Activated naive CD8-positive, alpha-beta T cell treated with anti-CD3 and anti-CD28 coated beads, Interleukin-2, amount 10 ng/mL, durations not matched to agents 7 days and 5 days (primary cell): ENCODE results near the gene RCN1. TPM values are rescaled to one million over a fixed set of nuclear protein-coding genes. Genes with fewer than 3 reads are reported as not detected.
"Not testable (repeated sequence)": the region's sequence is repeated elsewhere in the genome, so short reads cannot be mapped to it uniquely, and the experiment has no call there.

Source experiments
- ATAC-seq: fragments of 150-1000 bp; cut with Tn5 transposase; one replicate; pipeline ENCODE4 v1.10.0; 2021; ENCODE audit warnings: low read depth, moderate library complexity
- POLR2A ChIA-PET: fragments of 350-600 bp; sonication (Branson Sonifier 250); formaldehyde crosslinking; loops from one replicate; lab custom pipeline; 2021; ENCODE audit warnings: antibody characterized with exemption; lab: Charles Lee
- DNase-seq: peaks from one replicate; pipeline ENCODE4 v3.0.0; 2021
- H3K27ac Mint-ChIP-seq: one replicate; pipeline ENCODE4 v1.8.0; 2022; ENCODE audit warnings: mild to moderate bottlenecking, mixed read lengths
- H3K27me3 Mint-ChIP-seq: one replicate; pipeline ENCODE4 v1.8.0; 2022; ENCODE audit warnings: mild to moderate bottlenecking, moderate library complexity, mixed read lengths
- H3K36me3 Mint-ChIP-seq: one replicate; pipeline ENCODE4 v1.8.0; 2021; ENCODE audit warnings: mild to moderate bottlenecking, mixed read lengths
- H3K4me1 Mint-ChIP-seq: one replicate; pipeline ENCODE4 v1.8.0; 2021; ENCODE audit warnings: mixed read lengths
- H3K4me3 Mint-ChIP-seq: one replicate; pipeline ENCODE4 v1.8.0; 2022; ENCODE audit warnings: mild to moderate bottlenecking, moderate library complexity, mixed read lengths
- H3K9me3 Mint-ChIP-seq: one replicate; pipeline ENCODE4 v1.8.0; 2021; ENCODE audit warnings: mixed read lengths
- total RNA-seq, 2 experiments: library from RNA; stranded (reverse); gene quantifications; one replicate each; pipeline ENCODE4 v1.2.3, GENCODE V29; 2021

The RCN1 gene
- total RNA-seq, 2 experiments from 2014 or later: 10.2 to 15.5 TPM

- H3K27me3 Mint-ChIP-seq: peaks cover 6% of the 10 kb centered on the region
- H3K4me3 Mint-ChIP-seq: no peak overlapping the region
- no peaks in the 10 kb centered on the region for H3K4me1 Mint-ChIP-seq
- H3K27ac Mint-ChIP-seq: no peak overlapping the region
- no peaks in the 10 kb centered on the region for H3K9me3 Mint-ChIP-seq
- DNase-seq (no peak), ATAC-seq (no peak)
- H3K36me3 Mint-ChIP-seq: peaks cover 2% of the 10 kb centered on the region
- POLR2A ChIA-PET: no interaction called here
These were observed 18.3 kb downstream of the RCN1 start for GRCh38 chr11:32109138-32109537.

GRCh38 chr11:32109592-32109991, 18.7 kb downstream of the RCN1 start:
- peaks cover 1% of the 10 kb centered on the region for H3K36me3 Mint-ChIP-seq
- H3K27me3 Mint-ChIP-seq: peaks cover 6% of the 10 kb centered on the region
- ATAC-seq: no peak
- no peak overlapping the region for H3K4me3 Mint-ChIP-seq
- POLR2A ChIA-PET: no interaction called here
- H3K4me1 Mint-ChIP-seq: no peaks in the 10 kb centered on the region
- H3K27ac Mint-ChIP-seq: no peak overlapping the region
- no peak for DNase-seq
- no peaks in the 10 kb centered on the region for H3K9me3 Mint-ChIP-seq

DNA sequence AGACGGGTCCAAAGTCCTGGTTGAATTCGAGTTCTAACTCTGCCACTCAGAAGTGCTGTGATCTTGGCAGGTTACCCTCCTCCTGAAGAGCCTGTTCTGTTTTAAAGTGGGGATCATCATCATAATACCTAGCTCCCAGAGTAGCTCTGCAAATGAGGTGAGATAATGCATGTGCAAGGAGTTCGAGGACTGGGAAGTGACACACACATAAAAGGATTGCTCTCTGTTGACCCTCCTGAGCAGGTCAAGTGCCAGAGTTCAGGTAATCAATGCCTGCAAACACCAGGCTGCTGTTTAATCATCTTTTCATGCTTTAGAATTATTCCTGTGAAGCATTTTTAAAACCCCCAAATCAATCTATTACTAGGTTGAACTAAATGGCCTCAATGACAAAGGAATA, 19.9 kb downstream of the RCN1 start:
- peaks cover 7% of the 10 kb centered on the region for H3K27me3 Mint-ChIP-seq
- ATAC-seq: no peak

DNA sequence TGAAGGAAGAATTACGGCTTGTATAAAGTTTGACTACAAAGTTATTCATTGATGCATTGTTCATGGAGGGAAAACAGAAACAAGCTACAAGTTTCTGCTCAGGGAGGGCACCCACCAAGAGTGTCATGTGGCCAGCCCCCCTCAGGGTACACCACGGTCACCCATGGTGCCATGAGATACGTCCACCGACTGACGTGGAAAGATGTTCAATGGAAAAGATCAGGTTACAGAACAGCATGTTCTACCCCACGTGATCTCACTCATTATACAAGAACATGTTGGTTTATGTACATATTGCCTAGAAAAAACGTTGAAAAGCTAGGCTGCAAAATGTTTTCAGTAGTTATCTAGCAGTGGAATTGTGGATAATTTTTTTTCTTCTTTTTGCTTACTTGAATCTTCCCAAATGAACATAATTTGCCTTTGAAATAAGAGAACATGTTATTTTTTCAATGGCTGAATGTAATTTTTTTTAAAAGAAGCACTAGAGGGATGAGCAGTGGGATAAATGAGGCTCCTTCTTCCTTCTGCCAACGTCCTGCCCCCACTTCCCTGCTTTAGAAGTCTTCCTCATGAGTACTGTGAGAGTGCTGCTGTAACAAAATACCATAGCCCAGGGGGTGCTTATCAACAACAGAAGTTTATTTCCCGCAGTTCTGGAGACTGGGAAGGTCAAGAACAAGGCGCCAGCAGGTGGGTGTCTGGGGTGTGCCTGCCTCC, 22.5 kb downstream of the RCN1 start:
- POLR2A ChIA-PET: no interaction called here

More for the DNA sequence above, 19.9 kb downstream of the RCN1 start:
- Mint-ChIP-seq H3K9me3 (no peaks in the 10 kb centered on the region), H3K4me3 (no peak overlapping the region), H3K27ac (no peak overlapping the region), H3K36me3 (peaks cover 1% of the 10 kb centered on the region), H3K4me1 (no peaks in the 10 kb centered on the region)
- POLR2A ChIA-PET: no interaction called here
- no peak for DNase-seq

DNA sequence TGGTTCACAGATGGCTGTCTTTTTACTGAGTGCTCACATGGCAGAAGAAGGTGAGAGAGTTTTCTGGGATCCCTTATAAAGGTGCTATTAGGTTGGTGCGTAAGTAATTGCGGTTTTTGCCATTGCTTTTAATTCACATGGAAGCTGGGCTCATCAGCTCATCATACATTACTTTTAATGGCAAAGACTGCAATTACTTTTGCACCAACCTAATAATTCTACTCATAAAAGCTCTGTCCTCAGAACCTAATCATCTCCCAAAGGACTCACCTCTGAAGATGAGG, 23.0 kb downstream of the RCN1 start:
- Mint-ChIP-seq H3K36me3 (peaks cover 1% of the 10 kb centered on the region), H3K27ac (no peak overlapping the region), H3K27me3 (peaks cover 9% of the 10 kb centered on the region), H3K9me3 (no peaks in the 10 kb centered on the region), H3K4me1 (no peaks in the 10 kb centered on the region), H3K4me3 (no peak overlapping the region)
- ATAC-seq: no peak
- DNase-seq: no peak
- POLR2A ChIA-PET: no interaction called here

More for the DNA sequence above, 22.5 kb downstream of the RCN1 start:
- DNase-seq: no peak
- Mint-ChIP-seq H3K27me3 (peaks cover 9% of the 10 kb centered on the region), H3K36me3 (peaks cover 1% of the 10 kb centered on the region), H3K4me1 (no peaks in the 10 kb centered on the region), H3K9me3 (no peaks in the 10 kb centered on the region), H3K4me3 (no peak overlapping the region), H3K27ac (no peak overlapping the region)
- ATAC-seq: no peak

DNA sequence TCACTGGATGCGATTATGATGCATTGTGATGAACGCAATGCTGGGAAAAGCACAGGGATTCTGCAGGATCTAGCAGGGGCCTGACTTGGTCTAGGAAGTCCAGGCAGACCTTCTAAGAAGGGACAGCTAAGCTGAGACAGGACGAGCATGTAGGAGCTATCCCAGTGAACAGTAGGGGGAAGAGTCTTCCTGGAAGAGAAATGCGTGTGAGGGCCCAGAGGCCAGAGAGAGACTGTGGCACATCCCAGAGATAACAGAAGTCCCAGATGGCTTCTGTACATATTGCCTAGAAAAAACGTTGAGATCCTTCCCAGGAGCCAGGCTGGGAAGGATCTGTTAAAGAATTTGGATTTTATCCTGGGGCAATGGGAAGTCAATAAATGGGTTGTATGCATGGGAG, 24.6 kb downstream of the RCN1 start:
- H3K27ac Mint-ChIP-seq: no peak overlapping the region
- H3K27me3 Mint-ChIP-seq: peaks cover 9% of the 10 kb centered on the region

DNA sequence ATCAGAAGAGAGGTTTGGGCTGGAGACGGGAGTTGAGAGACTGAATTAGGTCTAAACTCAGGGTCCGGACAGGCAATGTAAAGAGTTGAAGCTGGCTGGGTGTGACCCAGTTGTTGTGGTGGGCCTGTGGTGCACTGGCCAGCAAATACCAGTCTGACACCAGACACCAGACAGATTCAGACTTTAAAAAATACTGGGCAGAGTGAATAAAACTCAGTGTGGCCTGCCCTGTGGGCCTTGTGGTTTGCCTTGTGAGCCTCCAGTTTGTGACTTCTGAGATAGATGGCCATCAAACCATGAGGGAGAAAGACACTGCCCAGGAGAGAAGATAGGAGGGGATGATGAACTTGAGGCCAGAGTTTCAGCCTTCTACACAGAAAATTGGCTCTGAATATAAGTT, 25.8 kb downstream of the RCN1 start:
- H3K27ac Mint-ChIP-seq: no peak overlapping the region
- POLR2A ChIA-PET: no interaction called here
- H3K4me1 Mint-ChIP-seq: peaks cover 5% of the 10 kb centered on the region
- peaks cover 9% of the 10 kb centered on the region for H3K27me3 Mint-ChIP-seq
- DNase-seq (no peak), ATAC-seq (no peak)
- H3K9me3 Mint-ChIP-seq: peaks cover 8% of the 10 kb centered on the region
- no peak overlapping the region for H3K4me3 Mint-ChIP-seq
- H3K36me3 Mint-ChIP-seq: peaks cover 1% of the 10 kb centered on the region

More for the DNA sequence above, 24.6 kb downstream of the RCN1 start:
- ATAC-seq (no peak), DNase-seq (no peak)
- Mint-ChIP-seq H3K4me1 (no peaks in the 10 kb centered on the region), H3K9me3 (peaks cover 4% of the 10 kb centered on the region), H3K4me3 (no peak overlapping the region), H3K36me3 (peaks cover 1% of the 10 kb centered on the region)
- POLR2A ChIA-PET: no interaction called here

- H3K27me3 Mint-ChIP-seq: peaks cover 18% of the 10 kb centered on the region
- H3K36me3 Mint-ChIP-seq: peaks cover 1% of the 10 kb centered on the region
- peaks cover 5% of the 10 kb centered on the region for H3K4me1 Mint-ChIP-seq
- no peak overlapping the region for H3K4me3 Mint-ChIP-seq
- POLR2A ChIA-PET: no interaction called here
- H3K27ac Mint-ChIP-seq: no peak overlapping the region
- no peak for DNase-seq
- peaks cover 8% of the 10 kb centered on the region for H3K9me3 Mint-ChIP-seq
- ATAC-seq: no peak
These were observed 27.4 kb downstream of the RCN1 start for GRCh38 chr11:32118025-32118974.

- H3K27me3 Mint-ChIP-seq: peaks cover 12% of the 10 kb centered on the region
- H3K4me3 Mint-ChIP-seq, POLR2A ChIA-PET, DNase-seq, H3K4me1 Mint-ChIP-seq, H3K36me3 Mint-ChIP-seq, H3K27ac Mint-ChIP-seq, ATAC-seq, H3K9me3 Mint-ChIP-seq: not testable (repeated sequence)
These were observed 28.3 kb downstream of the RCN1 start for GRCh38 chr11:32119139-32119538.

- Mint-ChIP-seq H3K36me3 (peaks cover 1% of the 10 kb centered on the region), H3K4me1 (peaks cover 5% of the 10 kb centered on the region), H3K9me3 (peaks cover 8% of the 10 kb centered on the region), H3K27ac (no peak overlapping the region), H3K4me3 (no peak overlapping the region), H3K27me3 (peaks cover 26% of the 10 kb centered on the region)
- POLR2A ChIA-PET: no interaction called here
- ATAC-seq (no peak), DNase-seq (no peak)
These were observed 30.1 kb downstream of the RCN1 start for GRCh38 chr11:32121012-32121411.

DNA sequence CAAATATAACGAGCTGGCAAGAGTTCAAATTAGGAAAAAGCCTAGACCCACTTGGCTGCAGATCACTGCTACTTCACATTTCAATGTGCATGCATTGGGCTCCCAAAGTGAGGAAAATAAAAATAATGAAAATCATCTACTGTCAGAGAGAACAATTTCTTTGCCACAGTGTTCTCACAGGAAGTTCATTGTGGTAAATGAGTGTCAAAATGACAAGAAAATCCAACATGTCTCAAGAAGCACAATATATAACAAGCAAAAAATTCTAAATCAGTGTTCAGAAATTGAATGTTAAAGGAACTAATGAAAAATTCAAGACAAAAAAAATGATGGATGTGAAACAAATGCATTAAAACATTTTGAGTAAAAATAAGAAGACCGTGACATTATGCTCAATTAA, 31.3 kb downstream of the RCN1 start:
- H3K27ac Mint-ChIP-seq: no peak overlapping the region
- peaks cover 5% of the 10 kb centered on the region for H3K4me1 Mint-ChIP-seq
- no peak for DNase-seq

GRCh38 chr11:32131321-32131720, 40.4 kb downstream of the RCN1 start:
- DNase-seq: no peak
- POLR2A ChIA-PET: no interaction called here
- Mint-ChIP-seq H3K27ac (no peak overlapping the region), H3K27me3 (peaks cover 29% of the 10 kb centered on the region), H3K4me3 (no peak overlapping the region), H3K9me3 (peaks cover 5% of the 10 kb centered on the region), H3K36me3 (peaks cover 1% of the 10 kb centered on the region), H3K4me1 (no peaks in the 10 kb centered on the region)
- no peak for ATAC-seq

More for the DNA sequence above, 31.3 kb downstream of the RCN1 start:
- POLR2A ChIA-PET: no interaction called here
- Mint-ChIP-seq H3K27me3 (peaks cover 30% of the 10 kb centered on the region), H3K4me3 (no peak overlapping the region), H3K36me3 (peaks cover 1% of the 10 kb centered on the region), H3K9me3 (peaks cover 10% of the 10 kb centered on the region)
- ATAC-seq: no peak

- POLR2A ChIA-PET: no interaction called here
- H3K27me3 Mint-ChIP-seq: peaks cover 12% of the 10 kb centered on the region
- DNase-seq (no peak), ATAC-seq (no peak)
- no peaks in the 10 kb centered on the region for H3K4me1 Mint-ChIP-seq
- no peaks in the 10 kb centered on the region for H3K36me3 Mint-ChIP-seq
- no peak overlapping the region for H3K4me3 Mint-ChIP-seq
- no peak overlapping the region for H3K27ac Mint-ChIP-seq
- H3K9me3 Mint-ChIP-seq: peaks cover 1% of the 10 kb centered on the region
These were observed 45.8 kb downstream of the RCN1 start for GRCh38 chr11:32136657-32137056.

GRCh38 chr11:32137263-32137662, 46.4 kb downstream of the RCN1 start:
- Mint-ChIP-seq H3K27me3 (peaks cover 12% of the 10 kb centered on the region), H3K36me3 (no peaks in the 10 kb centered on the region), H3K27ac (no peak overlapping the region)

More at GRCh38 chr11:32137263-32137662, 46.4 kb downstream of the RCN1 start:
- ATAC-seq: no peak
- POLR2A ChIA-PET: no interaction called here
- H3K4me3 Mint-ChIP-seq: no peak overlapping the region
- no peaks in the 10 kb centered on the region for H3K4me1 Mint-ChIP-seq
- DNase-seq: no peak
- H3K9me3 Mint-ChIP-seq: peaks cover 1% of the 10 kb centered on the region
